Prostate gland (tissue), 2 donors: ENCODE results near the gene CAPN13.

Experiments
- CTCF ChIP-seq, 4 experiments: fragments of 200-600 bp in 2 of 4; fragments of 450-650 bp in 2 of 4; sonication (generic) in 2 of 4; IDR thresholded peaks; 1 replicate in 3 of 4; 2 replicates in 1 of 4; pipeline ENCODE4 v1.5.1; 2016 to 2019; ENCODE audit warnings: antibody characterized with exemption in 4 of 4, mild to moderate bottlenecking in 2 of 4, moderate library complexity in 2 of 4
- POLR2A ChIP-seq: fragments of 450-650 bp; IDR thresholded peaks from one replicate; pipeline ENCODE4 v1.6.1; 2016; ENCODE audit warnings: antibody characterized with exemption, mild to moderate bottlenecking
- POLR2AphosphoS5 ChIP-seq: sonication (generic); formaldehyde crosslinking; IDR thresholded peaks from one replicate; pipeline ENCODE4 v1.6.1; 2017; ENCODE audit warnings: antibody characterized with exemption

GRCh38 chr2:30769481-30769780 lies 37.8 kb downstream of the CAPN13 start:
- TF ChIP-seq CTCF (IDR thresholded peaks at IDR 0.05) (no peak), POLR2A (no peak), POLR2AphosphoS5 (no peak)
